ENCODE measurements around the gene UST. TPM values are rescaled to one million over a fixed set of nuclear protein-coding genes. Genes with fewer than 3 reads are reported as not detected.

The UST gene
- polyA plus RNA-seq, 4 donors = 0.81 to 4.0 (median 1.4) TPM; not detected in 1

DNA sequence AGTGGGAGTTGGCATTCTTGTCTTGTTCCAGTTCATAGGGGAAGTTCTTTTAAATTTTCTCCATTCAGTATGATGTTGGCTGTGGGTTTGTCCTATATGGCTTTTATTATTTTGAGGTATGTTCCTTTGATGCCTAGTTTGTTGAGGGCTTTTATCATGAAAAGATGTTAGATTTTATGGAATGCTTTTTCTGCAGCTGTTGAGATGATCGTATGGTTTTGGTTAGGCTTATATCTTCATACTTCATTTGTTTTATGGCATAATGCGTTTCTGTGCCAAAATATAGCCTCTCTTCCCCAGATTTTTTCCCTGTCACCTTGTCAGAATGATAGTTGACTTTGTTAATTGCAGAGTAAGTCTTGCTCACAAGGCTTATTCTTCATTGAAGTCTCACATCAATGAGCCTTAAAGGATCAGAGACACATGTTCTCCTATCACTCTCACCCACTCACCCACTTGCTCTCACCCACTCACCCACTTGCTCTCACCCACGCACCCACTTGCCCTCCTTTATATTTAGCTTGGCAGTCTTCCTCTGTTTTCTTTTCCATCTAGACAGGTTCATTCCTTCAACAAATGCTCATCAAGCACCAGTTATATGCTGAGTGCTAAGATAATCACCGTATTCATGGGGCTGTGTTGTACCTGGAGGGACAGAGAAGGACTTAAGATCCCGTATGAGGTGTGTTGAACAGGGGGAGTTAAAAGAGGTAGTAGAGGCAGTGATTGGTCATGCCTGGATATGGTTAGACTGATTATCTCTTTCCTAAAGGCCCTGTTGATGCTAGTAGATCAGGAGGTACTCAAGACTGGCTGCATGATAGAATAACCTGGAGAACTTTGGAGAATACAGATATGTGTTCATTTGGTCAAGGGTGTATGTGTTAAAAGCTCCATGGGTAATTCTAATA is 19.3 kb downstream of the UST start:
- no peak for DNase-seq
- Histone ChIP-seq H3K36me3 (ENCODE audit: control insufficient read depth in 3 of 3, insufficient read depth in 2 of 3, low read depth in 1 of 3, low read length in 3 of 3) (no peaks in the 10 kb centered on the region), H3K9me3 (ENCODE audit: control insufficient read depth in 2 of 2, insufficient read depth in 1 of 2, low read depth in 1 of 2, low read length in 1 of 2) (no peaks in the 10 kb centered on the region), H3K4me1 (ENCODE audit: control insufficient read depth in 3 of 3, insufficient read depth in 2 of 3, low read depth in 1 of 3, low read length in 2 of 3) (peaks cover 0 to 6% (median 0%) of the 10 kb centered on the region in 3 donors), H3K27ac (ENCODE audit: low read depth in 1 of 3, low read length in 2 of 3) (no peak overlapping the region), H3K27me3 (ENCODE audit: control insufficient read depth in 3 of 3, insufficient read depth in 3 of 3, low read length in 3 of 3) (peaks cover 0 to 6% (median 2%) of the 10 kb centered on the region in 3 donors), H3K4me3 (ENCODE audit: low read depth in 1 of 3, low read length in 3 of 3) (no peak overlapping the region)
- 73 to 88% (median 86%) methylated on average over 5 of the region's 5 CpGs for WGBS, 3 donors
- no peak for FAIRE-seq

- 86 to 96% (median 96%) methylated on average over 3 of the region's 3 CpGs for WGBS, 3 donors
- peaks cover 0 to 3% (median 0%) of the 10 kb centered on the region in 3 donors for H3K27me3 ChIP-seq (ENCODE audit: control insufficient read depth in 3 of 3, insufficient read depth in 3 of 3, low read length in 3 of 3)
- no peak for DNase-seq
- no peaks in the 10 kb centered on the region for H3K9me3 ChIP-seq (ENCODE audit: control insufficient read depth in 2 of 2, insufficient read depth in 1 of 2, low read depth in 1 of 2, low read length in 1 of 2)
- no peak overlapping the region for H3K4me3 ChIP-seq (ENCODE audit: low read depth in 1 of 3, low read length in 3 of 3)
- no peak overlapping the region for H3K27ac ChIP-seq (ENCODE audit: low read depth in 1 of 3, low read length in 2 of 3)
- no peaks in the 10 kb centered on the region for H3K36me3 ChIP-seq (ENCODE audit: control insufficient read depth in 3 of 3, insufficient read depth in 2 of 3, low read depth in 1 of 3, low read length in 3 of 3)
- no peaks in the 10 kb centered on the region for H3K4me1 ChIP-seq (ENCODE audit: control insufficient read depth in 3 of 3, insufficient read depth in 2 of 3, low read depth in 1 of 3, low read length in 2 of 3)
- no peak for FAIRE-seq
Measured at GRCh38 chr6:148768646-148769270, 21.9 kb downstream of the UST start.

GRCh38 chr6:148769304-148769968 is 22.6 kb downstream of the UST start:
- FAIRE-seq (no peak), DNase-seq (no peak)
- Histone ChIP-seq H3K36me3 (ENCODE audit: control insufficient read depth in 3 of 3, insufficient read depth in 2 of 3, low read depth in 1 of 3, low read length in 3 of 3) (no peaks in the 10 kb centered on the region), H3K27me3 (ENCODE audit: control insufficient read depth in 3 of 3, insufficient read depth in 3 of 3, low read length in 3 of 3) (peaks cover 0 to 3% (median 0%) of the 10 kb centered on the region in 3 donors), H3K4me1 (ENCODE audit: control insufficient read depth in 3 of 3, insufficient read depth in 2 of 3, low read depth in 1 of 3, low read length in 2 of 3) (no peaks in the 10 kb centered on the region), H3K4me3 (ENCODE audit: low read depth in 1 of 3, low read length in 3 of 3) (no peak overlapping the region), H3K27ac (ENCODE audit: low read depth in 1 of 3, low read length in 2 of 3) (no peak overlapping the region), H3K9me3 (ENCODE audit: control insufficient read depth in 2 of 2, insufficient read depth in 1 of 2, low read depth in 1 of 2, low read length in 1 of 2) (no peaks in the 10 kb centered on the region)
- WGBS, 3 donors = 62 to 77% (median 71%) methylated on average over 4 of the region's 4 CpGs

- no peak overlapping the region for H3K4me3 ChIP-seq (ENCODE audit: low read depth in 1 of 3, low read length in 3 of 3)
- no peaks in the 10 kb centered on the region for H3K4me1 ChIP-seq (ENCODE audit: control insufficient read depth in 3 of 3, insufficient read depth in 2 of 3, low read depth in 1 of 3, low read length in 2 of 3)
- no peak overlapping the region for H3K27ac ChIP-seq (ENCODE audit: low read depth in 1 of 3, low read length in 2 of 3)
- H3K9me3 ChIP-seq (ENCODE audit: control insufficient read depth in 2 of 2, insufficient read depth in 1 of 2, low read depth in 1 of 2, low read length in 1 of 2) = no peaks in the 10 kb centered on the region
- DNase-seq = peak in 1 of 2 donors; percentile 13
- FAIRE-seq = no peak
- 62 to 76% (median 69%) methylated on average over 8 of the region's 8 CpGs for WGBS, 3 donors
- no peaks in the 10 kb centered on the region for H3K36me3 ChIP-seq (ENCODE audit: control insufficient read depth in 3 of 3, insufficient read depth in 2 of 3, low read depth in 1 of 3, low read length in 3 of 3)
- peaks cover 0 to 3% (median 0%) of the 10 kb centered on the region in 3 donors for H3K27me3 ChIP-seq (ENCODE audit: control insufficient read depth in 3 of 3, insufficient read depth in 3 of 3, low read length in 3 of 3)
Measured at GRCh38 chr6:148770408-148771211, 23.8 kb downstream of the UST start.

DNA sequence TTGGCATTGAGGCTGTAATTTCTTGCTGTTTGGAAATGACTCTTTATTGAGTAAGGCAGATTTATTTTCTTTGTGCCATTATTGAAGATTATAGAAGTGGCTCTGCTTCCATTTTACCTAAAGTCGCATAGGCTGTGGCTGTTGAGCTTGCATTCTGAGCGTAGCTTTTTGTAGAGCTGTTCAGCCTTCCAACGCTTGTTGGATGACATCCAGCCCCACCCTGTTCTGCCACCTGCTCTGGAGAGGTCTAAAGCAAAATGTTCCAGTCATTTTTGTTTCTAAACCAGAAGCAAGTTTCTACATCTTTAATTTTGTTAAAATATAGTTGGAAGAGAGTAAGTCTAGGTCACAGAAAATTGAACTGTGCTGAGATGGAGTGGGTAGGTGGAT is 24.4 kb downstream of the UST start:
- Histone ChIP-seq H3K27me3 (ENCODE audit: control insufficient read depth in 3 of 3, insufficient read depth in 3 of 3, low read length in 3 of 3) (peaks cover 0 to 3% (median 0%) of the 10 kb centered on the region in 3 donors), H3K27ac (ENCODE audit: low read depth in 1 of 3, low read length in 2 of 3) (no peak overlapping the region), H3K9me3 (ENCODE audit: control insufficient read depth in 2 of 2, insufficient read depth in 1 of 2, low read depth in 1 of 2, low read length in 1 of 2) (no peaks in the 10 kb centered on the region), H3K4me3 (ENCODE audit: low read depth in 1 of 3, low read length in 3 of 3) (no peak overlapping the region), H3K4me1 (ENCODE audit: control insufficient read depth in 3 of 3, insufficient read depth in 2 of 3, low read depth in 1 of 3, low read length in 2 of 3) (no peaks in the 10 kb centered on the region), H3K36me3 (ENCODE audit: control insufficient read depth in 3 of 3, insufficient read depth in 2 of 3, low read depth in 1 of 3, low read length in 3 of 3) (no peaks in the 10 kb centered on the region)
- 9 to 53% (median 27%) methylated on average over 3 of the region's 3 CpGs for WGBS, 3 donors
- no peak for DNase-seq
- no peak for FAIRE-seq

GRCh38 chr6:148771896-148772554 is 25.2 kb downstream of the UST start:
- no peak overlapping the region for H3K4me3 ChIP-seq (ENCODE audit: low read depth in 1 of 3, low read length in 3 of 3)
- FAIRE-seq (no peak), DNase-seq (no peak)
- H3K36me3 ChIP-seq (ENCODE audit: control insufficient read depth in 3 of 3, insufficient read depth in 2 of 3, low read depth in 1 of 3, low read length in 3 of 3) = no peaks in the 10 kb centered on the region
- no peak overlapping the region for H3K27ac ChIP-seq (ENCODE audit: low read depth in 1 of 3, low read length in 2 of 3)
- H3K4me1 ChIP-seq (ENCODE audit: control insufficient read depth in 3 of 3, insufficient read depth in 2 of 3, low read depth in 1 of 3, low read length in 2 of 3) = no peaks in the 10 kb centered on the region
- peaks cover 0 to 3% (median 0%) of the 10 kb centered on the region in 3 donors for H3K27me3 ChIP-seq (ENCODE audit: control insufficient read depth in 3 of 3, insufficient read depth in 3 of 3, low read length in 3 of 3)
- H3K9me3 ChIP-seq (ENCODE audit: control insufficient read depth in 2 of 2, insufficient read depth in 1 of 2, low read depth in 1 of 2, low read length in 1 of 2) = no peaks in the 10 kb centered on the region
- 82 to 90% (median 84%) methylated on average over 6 of the region's 6 CpGs for WGBS, 3 donors

DNA sequence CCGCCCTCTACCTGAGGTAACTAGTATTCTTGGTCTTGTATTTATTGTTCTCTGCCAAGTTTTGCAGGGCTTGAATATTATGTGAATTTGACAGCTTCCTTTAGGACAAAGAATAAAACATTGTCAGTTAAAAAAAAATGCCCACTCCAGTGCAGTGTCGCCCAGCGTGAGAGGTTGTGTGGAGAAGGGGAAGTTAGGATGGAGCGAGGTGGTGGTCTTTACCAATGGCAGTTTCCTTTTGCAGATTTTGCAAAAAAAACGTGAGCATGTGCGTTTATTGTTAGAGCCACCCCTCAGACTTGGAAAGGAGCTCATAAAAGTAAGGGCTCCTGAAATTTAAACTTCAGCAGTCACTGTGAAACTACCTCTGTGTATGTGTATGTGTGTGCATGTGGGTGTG is 28.3 kb downstream of the UST start:
- Histone ChIP-seq H3K4me1 (ENCODE audit: control insufficient read depth in 3 of 3, insufficient read depth in 2 of 3, low read depth in 1 of 3, low read length in 2 of 3) (no peaks in the 10 kb centered on the region), H3K4me3 (ENCODE audit: low read depth in 1 of 3, low read length in 3 of 3) (no peak overlapping the region), H3K27ac (ENCODE audit: low read depth in 1 of 3, low read length in 2 of 3) (no peak overlapping the region), H3K9me3 (ENCODE audit: control insufficient read depth in 2 of 2, insufficient read depth in 1 of 2, low read depth in 1 of 2, low read length in 1 of 2) (no peaks in the 10 kb centered on the region), H3K27me3 (ENCODE audit: control insufficient read depth in 3 of 3, insufficient read depth in 3 of 3, low read length in 3 of 3) (peaks cover 0 to 1% (median 0%) of the 10 kb centered on the region in 3 donors), H3K36me3 (ENCODE audit: control insufficient read depth in 3 of 3, insufficient read depth in 2 of 3, low read depth in 1 of 3, low read length in 3 of 3) (no peaks in the 10 kb centered on the region)
- WGBS, 3 donors = 80 to 87% (median 83%) methylated on average over 6 of the region's 6 CpGs
- FAIRE-seq (no peak), DNase-seq (no peak)
